Endothelial cell (in vitro differentiated cells): ENCODE data around the gene CAPRIN2. TPM values are rescaled to one million over a fixed set of nuclear protein-coding genes. Genes with fewer than 3 reads are reported as not detected.

Experiments
- DNase-seq: peaks from one replicate; pipeline ENCODE4 v3.0.0; 2021; ENCODE audit warnings: low spot score
- H3K27ac Mint-ChIP-seq: one replicate; pipeline ENCODE4 v1.8.0; 2021; ENCODE audit warnings: mixed read lengths, inconsistent platforms; ENCODE audit not compliant: unreplicated experiment
- H3K27me3 Mint-ChIP-seq: one replicate; pipeline ENCODE4 v1.8.0; 2021; ENCODE audit warnings: mild to moderate bottlenecking, moderate library complexity, mixed read lengths, inconsistent platforms; ENCODE audit not compliant: unreplicated experiment
- H3K36me3 Mint-ChIP-seq: one replicate; pipeline ENCODE4 v1.8.0; 2021; ENCODE audit warnings: mild to moderate bottlenecking, low read depth, mixed read lengths, inconsistent platforms; ENCODE audit not compliant: unreplicated experiment
- H3K4me1 Mint-ChIP-seq: one replicate; pipeline ENCODE4 v1.8.0; 2021; ENCODE audit warnings: mild to moderate bottlenecking, mixed read lengths, inconsistent platforms; ENCODE audit not compliant: unreplicated experiment
- H3K4me3 Mint-ChIP-seq: one replicate; pipeline ENCODE4 v1.8.0; 2021; ENCODE audit warnings: mild to moderate bottlenecking, mixed read lengths, inconsistent platforms; ENCODE audit not compliant: unreplicated experiment
- H3K9me3 Mint-ChIP-seq: one replicate; pipeline ENCODE4 v1.8.0; 2021; ENCODE audit warnings: mixed read lengths, inconsistent platforms; ENCODE audit not compliant: unreplicated experiment
- total RNA-seq: library from RNA; stranded (reverse); fragmentation: NEBNext Ultra II Directional; extraction: Animal tissue kit (Norgen Biotek cat#: 25700); gene quantifications from one replicate; pipeline ENCODE4 v1.2.1, GENCODE V29; 2021; ENCODE audit not compliant: unreplicated experiment
- TF ChIP-seq, protein P1 (sequence below): fragments of 200-600 bp; sonication (generic); IDR thresholded peaks from one replicate; pipeline ENCODE4 v1.5.0; 2021; ENCODE audit warnings: antibody characterized with exemption; ENCODE audit not compliant: unreplicated experiment

CAPRIN2 gene
- total RNA-seq, 1 donor from 2014 or later = 19.8 TPM

DNA sequence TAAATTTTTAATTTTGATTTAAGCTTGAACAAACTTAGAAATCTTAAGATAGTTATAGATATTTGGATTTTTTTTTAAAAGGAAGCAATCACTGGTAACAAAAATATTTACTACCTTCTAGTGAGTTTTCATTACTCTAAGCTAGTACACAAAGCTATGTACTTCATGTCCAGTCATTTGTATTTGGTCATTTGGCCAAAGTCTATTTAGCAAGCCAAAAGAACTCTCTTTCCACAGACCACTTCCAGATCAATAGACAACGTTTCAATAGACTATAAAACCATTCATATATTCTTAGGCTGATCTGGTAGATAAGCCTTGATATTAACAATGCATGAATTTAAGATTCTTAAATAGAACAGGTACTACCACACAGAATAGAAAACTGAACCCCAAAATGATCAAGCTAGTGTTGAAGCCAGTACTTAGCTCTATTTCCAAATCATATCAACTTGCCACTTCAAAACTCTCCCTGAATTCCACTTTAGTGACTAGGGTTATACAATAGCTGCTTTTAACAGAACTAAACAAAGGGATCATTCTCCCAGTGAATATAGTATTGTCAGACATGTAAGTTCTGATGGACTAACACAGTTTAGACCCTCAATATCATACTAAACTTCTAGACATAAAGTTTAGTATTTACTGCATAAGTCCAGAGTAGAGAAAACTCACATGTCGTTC, 21.7 kb downstream of the CAPRIN2 start:
- no peak overlapping the region for H3K4me3 Mint-ChIP-seq
- H3K27ac Mint-ChIP-seq = no peak overlapping the region
- peaks cover 3% of the 10 kb centered on the region for H3K4me1 Mint-ChIP-seq
- no peak for DNase-seq
- TF ChIP-seq, protein P1, sequence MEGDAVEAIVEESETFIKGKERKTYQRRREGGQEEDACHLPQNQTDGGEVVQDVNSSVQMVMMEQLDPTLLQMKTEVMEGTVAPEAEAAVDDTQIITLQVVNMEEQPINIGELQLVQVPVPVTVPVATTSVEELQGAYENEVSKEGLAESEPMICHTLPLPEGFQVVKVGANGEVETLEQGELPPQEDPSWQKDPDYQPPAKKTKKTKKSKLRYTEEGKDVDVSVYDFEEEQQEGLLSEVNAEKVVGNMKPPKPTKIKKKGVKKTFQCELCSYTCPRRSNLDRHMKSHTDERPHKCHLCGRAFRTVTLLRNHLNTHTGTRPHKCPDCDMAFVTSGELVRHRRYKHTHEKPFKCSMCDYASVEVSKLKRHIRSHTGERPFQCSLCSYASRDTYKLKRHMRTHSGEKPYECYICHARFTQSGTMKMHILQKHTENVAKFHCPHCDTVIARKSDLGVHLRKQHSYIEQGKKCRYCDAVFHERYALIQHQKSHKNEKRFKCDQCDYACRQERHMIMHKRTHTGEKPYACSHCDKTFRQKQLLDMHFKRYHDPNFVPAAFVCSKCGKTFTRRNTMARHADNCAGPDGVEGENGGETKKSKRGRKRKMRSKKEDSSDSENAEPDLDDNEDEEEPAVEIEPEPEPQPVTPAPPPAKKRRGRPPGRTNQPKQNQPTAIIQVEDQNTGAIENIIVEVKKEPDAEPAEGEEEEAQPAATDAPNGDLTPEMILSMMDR = no peak
- no peaks in the 10 kb centered on the region for H3K9me3 Mint-ChIP-seq
- no peaks in the 10 kb centered on the region for H3K27me3 Mint-ChIP-seq
- peaks cover 3% of the 10 kb centered on the region for H3K36me3 Mint-ChIP-seq

DNA sequence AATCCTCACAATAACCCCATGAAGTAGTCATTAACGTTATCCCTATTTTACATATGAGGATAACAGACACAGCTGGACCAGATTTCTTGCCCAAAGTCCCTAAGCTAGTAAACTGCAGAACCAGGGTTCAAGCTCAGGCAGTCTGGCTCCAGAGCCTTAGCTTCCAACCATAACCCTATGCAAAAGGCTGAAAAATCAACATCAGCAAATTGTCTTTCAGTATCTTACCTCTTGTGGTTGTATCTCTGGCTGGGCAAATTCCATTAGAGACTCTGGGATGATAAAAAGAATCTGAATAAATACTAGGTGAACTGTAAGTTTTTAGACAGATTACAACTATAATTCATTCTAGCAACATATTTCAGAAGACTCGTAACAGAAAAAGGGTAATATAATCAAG, 24.7 kb downstream of the CAPRIN2 start:
- TF ChIP-seq, protein P1 = no peak
- H3K4me1 Mint-ChIP-seq = peaks cover 3% of the 10 kb centered on the region
- H3K36me3 Mint-ChIP-seq = peaks cover 3% of the 10 kb centered on the region
- H3K27me3 Mint-ChIP-seq = no peaks in the 10 kb centered on the region
- H3K4me3 Mint-ChIP-seq = no peak overlapping the region
- DNase-seq = no peak
- no peak overlapping the region for H3K27ac Mint-ChIP-seq
- H3K9me3 Mint-ChIP-seq = no peaks in the 10 kb centered on the region

DNA sequence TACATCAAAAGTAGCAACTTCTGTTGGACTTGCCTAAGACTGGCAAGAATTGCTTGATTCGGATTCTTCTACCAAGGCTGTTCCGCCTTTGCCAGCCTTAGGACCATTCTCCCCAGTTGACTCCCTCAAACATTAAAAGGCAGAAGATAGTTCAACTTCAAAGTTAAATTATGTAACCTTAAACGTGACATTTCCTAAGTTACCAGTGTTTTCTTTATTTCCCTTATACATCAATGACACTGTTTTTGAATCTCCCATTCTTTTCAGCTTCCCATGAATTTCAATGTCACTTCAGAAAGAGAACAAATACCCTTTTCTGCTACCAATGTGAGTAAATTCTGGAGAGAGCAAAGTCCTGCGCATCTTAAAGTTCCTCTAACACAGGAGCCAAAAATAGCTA, 25.2 kb downstream of the CAPRIN2 start:
- H3K27ac Mint-ChIP-seq = no peak overlapping the region
- no peaks in the 10 kb centered on the region for H3K36me3 Mint-ChIP-seq
- H3K4me3 Mint-ChIP-seq = no peak overlapping the region
- no peak for DNase-seq
- TF ChIP-seq, protein P1 = no peak
- no peaks in the 10 kb centered on the region for H3K9me3 Mint-ChIP-seq
- peaks cover 3% of the 10 kb centered on the region for H3K4me1 Mint-ChIP-seq
- no peaks in the 10 kb centered on the region for H3K27me3 Mint-ChIP-seq

DNA sequence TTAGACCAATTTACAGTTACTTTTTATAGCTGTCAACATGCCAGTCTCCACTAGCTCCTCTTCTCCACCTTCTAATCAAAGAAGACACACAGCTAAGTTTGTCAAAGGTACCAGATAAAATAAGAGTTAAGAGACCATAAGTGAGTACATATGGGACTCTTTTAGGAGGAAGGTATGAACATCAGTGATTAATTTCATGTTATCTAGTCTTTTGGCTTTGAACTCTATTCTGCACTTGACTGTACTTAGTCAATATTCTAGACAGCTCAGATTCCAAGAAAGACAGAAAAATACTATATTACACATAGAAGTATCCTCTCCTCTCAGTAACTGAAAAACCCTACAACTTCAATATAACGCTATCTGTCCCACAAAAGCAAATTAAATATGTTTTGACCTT, 28.1 kb downstream of the CAPRIN2 start:
- peaks cover 3% of the 10 kb centered on the region for H3K4me1 Mint-ChIP-seq
- no peaks in the 10 kb centered on the region for H3K36me3 Mint-ChIP-seq
- H3K27me3 Mint-ChIP-seq = no peaks in the 10 kb centered on the region
- TF ChIP-seq, protein P1 = no peak
- DNase-seq = no peak
- no peak overlapping the region for H3K4me3 Mint-ChIP-seq
- no peak overlapping the region for H3K27ac Mint-ChIP-seq
- H3K9me3 Mint-ChIP-seq = no peaks in the 10 kb centered on the region

DNA sequence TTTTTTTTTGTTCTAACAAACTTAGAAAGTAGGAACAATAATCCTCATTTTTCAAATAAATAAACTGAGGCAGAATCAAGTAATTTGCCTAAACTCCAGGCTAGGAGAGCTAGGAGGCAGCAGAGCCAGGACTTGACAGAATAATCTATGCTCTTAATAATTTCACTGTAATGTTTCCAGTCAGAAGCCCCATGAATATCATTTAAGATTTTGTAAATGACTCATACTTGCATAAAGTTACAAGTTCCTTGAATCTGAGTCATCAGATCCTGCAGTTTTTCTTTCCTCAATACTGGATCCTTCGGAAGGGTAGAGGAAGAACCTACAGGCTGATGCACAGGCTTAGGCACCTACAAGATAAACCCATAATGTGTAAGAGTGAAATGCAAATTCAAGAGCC, 29.0 kb downstream of the CAPRIN2 start:
- no peak overlapping the region for H3K27ac Mint-ChIP-seq
- no peaks in the 10 kb centered on the region for H3K4me1 Mint-ChIP-seq
- H3K4me3 Mint-ChIP-seq = no peak overlapping the region
- TF ChIP-seq, protein P1 = no peak
- no peaks in the 10 kb centered on the region for H3K36me3 Mint-ChIP-seq
- H3K9me3 Mint-ChIP-seq = no peaks in the 10 kb centered on the region
- DNase-seq = no peak
- no peaks in the 10 kb centered on the region for H3K27me3 Mint-ChIP-seq
